ENCODE measurements around the gene UPF1.
"Not testable (repeated sequence)": the region's sequence is repeated elsewhere in the genome, so short reads cannot be mapped to it uniquely, and the experiment has no call there.

Gene UPF1

GRCh38 chr19:18917593-18917992, 85.8 kb downstream of the UPF1 start:
- H3K9me3 ChIP-seq (ENCODE audit: control insufficient read depth, insufficient read depth, low read depth, low read length); H3K27me3 ChIP-seq (ENCODE audit: control insufficient read depth, insufficient read depth, low read length); H3K27ac ChIP-seq (ENCODE audit: low read depth, low read length); H3K4me3 ChIP-seq (ENCODE audit: low read depth, low read length); H3K4me1 ChIP-seq (ENCODE audit: control insufficient read depth, insufficient read depth, low read length); H3K9ac ChIP-seq (ENCODE audit: low read length): not testable (repeated sequence)
- peaks cover 33% of the 10 kb centered on the region for H3K36me3 ChIP-seq (ENCODE audit: control insufficient read depth, insufficient read depth, low read length)

All from HUES6 (cell line).